Esophagus squamous epithelium (tissue), 5 donors: ENCODE data around the gene SPACA4. TPM values are rescaled to one million over a fixed set of nuclear protein-coding genes. Genes with fewer than 3 reads are reported as not detected.

Experiments
- DNase-seq: peaks from one replicate; lab custom pipeline; 2025; lab: John Stamatoyannopoulos, UW
- H3K27ac ChIP-seq, 4 donors: fragments of 200-600 bp; sonication (generic); one replicate each; pipeline ENCODE4 v1.5.1; 2016 to 2019; ENCODE audit warnings: mild to moderate bottlenecking in 1 of 4
- H3K27me3 ChIP-seq, 4 donors: fragments of 200-600 bp; sonication (generic); 1 replicate in 3 of 4; 2 replicates in 1 of 4; pipeline versions ENCODE4 v1.5.1 to v1.6.0; 2017 to 2021; ENCODE audit warnings: antibody characterized with exemption in 1 of 4
- H3K36me3 ChIP-seq, 3 donors: fragments of 200-600 bp; sonication (generic); one replicate each; pipeline ENCODE4 v1.5.1; 2016 to 2019
- H3K4me1 ChIP-seq, 3 donors: fragments of 200-600 bp; sonication (generic); one replicate each; pipeline ENCODE4 v1.5.1; 2017 to 2019
- H3K4me3 ChIP-seq, 4 donors: fragments of 200-600 bp; sonication (generic); 1 replicate in 3 of 4; 2 replicates in 1 of 4; pipeline ENCODE4 v1.5.1; 2016 to 2019; ENCODE audit warnings: mild to moderate bottlenecking in 2 of 4, moderate library complexity in 1 of 4
- H3K9me3 ChIP-seq, 3 donors: fragments of 200-600 bp; sonication (generic); one replicate each; pipeline ENCODE4 v1.5.1; 2016 to 2019
- CTCF ChIP-seq, 6 experiments: fragments of 450-650 bp in 4 of 6; fragments of 200-600 bp in 2 of 6; sonication (generic) in 2 of 6; IDR thresholded peaks; one replicate each; pipeline ENCODE4 v1.5.1; 2016 to 2019; ENCODE audit warnings: antibody characterized with exemption in 6 of 6, mild to moderate bottlenecking in 4 of 6, moderate library complexity in 4 of 6
- POLR2A ChIP-seq, 4 donors: fragments of 450-650 bp; IDR thresholded peaks; one replicate each; pipeline ENCODE4 v1.6.1; 2017; ENCODE audit warnings: antibody characterized with exemption in 4 of 4, mild to moderate bottlenecking in 4 of 4, moderate library complexity in 3 of 4
- WGBS, 2 donors: methylation state at CpG; one replicate each; pipeline ENCODE4 v1.1.5; 2018; 5-methylcytosine and 5-hydroxymethylcytosine counted together
- intact Hi-C: fragments of 100-400 bp; cut with DNase I; formaldehyde crosslinking; loops from one replicate; pipeline ENCODE4 v1.15.0; 2022
- total RNA-seq, 4 donors: library from RNA; depleted of rRNA; stranded (reverse); fragments of >200 nt; gene quantifications; one replicate each; pipeline ENCODE4 v1.1.0, GENCODE V29; 2016
- donor health status: DM: yes; HTN: yes; CAD: no.

SPACA4 gene
- total RNA-seq, 4 donors from 2014 or later = 1.3 to 1.7 (median 1.4) TPM; not detected in 1

GRCh38 chr19:48624067-48624594, 17.6 kb downstream of the SPACA4 start:
- no peak for TF ChIP-seq POLR2A (IDR thresholded peaks at IDR 0.05)
- TF ChIP-seq CTCF (IDR thresholded peaks at IDR 0.05) = peak in 1 of 6 experiments; percentile 20
- H3K4me3 ChIP-seq = peak overlapping the region; percentile 23 to 71 (median 46)
- H3K36me3 ChIP-seq = peaks cover 0 to 23% (median 0%) of the 10 kb centered on the region in 3 donors
- 1 to 4% methylated on average over 8 to 12 of the region's 40 CpGs for WGBS, 2 donors
- H3K27me3 ChIP-seq = no peaks in the 10 kb centered on the region
- no peaks in the 10 kb centered on the region for H3K9me3 ChIP-seq
- DNase-seq = peak; percentile 82
- intact Hi-C loops = no loop called here
- H3K27ac ChIP-seq = peak overlapping the region; percentile 75 to 91 (median 88)
- H3K4me1 ChIP-seq = peaks cover 25 to 87% (median 40%) of the 10 kb centered on the region in 3 donors

GRCh38 chr19:48624791-48625723, 18.5 kb downstream of the SPACA4 start:
- H3K27ac ChIP-seq = peak overlapping the region; percentile 75 to 91 (median 88)
- H3K4me1 ChIP-seq = peaks cover 24 to 90% (median 35%) of the 10 kb centered on the region in 3 donors
- intact Hi-C loops = no loop called here
- DNase-seq = no peak
- no peaks in the 10 kb centered on the region for H3K27me3 ChIP-seq
- no peak for TF ChIP-seq CTCF (IDR thresholded peaks at IDR 0.05)
- no peak for TF ChIP-seq POLR2A (IDR thresholded peaks at IDR 0.05)
- WGBS, 2 donors = 50% methylated on average over 20 to 22 of the region's 24 CpGs
- H3K4me3 ChIP-seq = peak overlapping the region in 3 of 4 donors; percentile 44 to 71 (median 48)
- no peaks in the 10 kb centered on the region for H3K9me3 ChIP-seq
- peaks cover 0 to 32% (median 0%) of the 10 kb centered on the region in 3 donors for H3K36me3 ChIP-seq

- TF ChIP-seq CTCF (IDR thresholded peaks at IDR 0.05) = no peak
- TF ChIP-seq POLR2A (IDR thresholded peaks at IDR 0.05) = no peak
- DNase-seq = no peak
- H3K36me3 ChIP-seq = peaks cover 0 to 41% (median 0%) of the 10 kb centered on the region in 3 donors
- H3K4me1 ChIP-seq = peaks cover 29 to 90% (median 39%) of the 10 kb centered on the region in 3 donors
- no peaks in the 10 kb centered on the region for H3K9me3 ChIP-seq
- intact Hi-C loops = no loop called here
- no peak overlapping the region for H3K4me3 ChIP-seq
- WGBS, 2 donors = 91% methylated on average over 9 of the region's 30 CpGs; no CpG with 5 or more reads in 1 of the 2 donors
- peak overlapping the region in 2 of 4 donors; percentile 88 to 91 for H3K27ac ChIP-seq
- H3K27me3 ChIP-seq = no peaks in the 10 kb centered on the region
These were observed 19.4 kb downstream of the SPACA4 start for GRCh38 chr19:48625891-48626327.

DNA sequence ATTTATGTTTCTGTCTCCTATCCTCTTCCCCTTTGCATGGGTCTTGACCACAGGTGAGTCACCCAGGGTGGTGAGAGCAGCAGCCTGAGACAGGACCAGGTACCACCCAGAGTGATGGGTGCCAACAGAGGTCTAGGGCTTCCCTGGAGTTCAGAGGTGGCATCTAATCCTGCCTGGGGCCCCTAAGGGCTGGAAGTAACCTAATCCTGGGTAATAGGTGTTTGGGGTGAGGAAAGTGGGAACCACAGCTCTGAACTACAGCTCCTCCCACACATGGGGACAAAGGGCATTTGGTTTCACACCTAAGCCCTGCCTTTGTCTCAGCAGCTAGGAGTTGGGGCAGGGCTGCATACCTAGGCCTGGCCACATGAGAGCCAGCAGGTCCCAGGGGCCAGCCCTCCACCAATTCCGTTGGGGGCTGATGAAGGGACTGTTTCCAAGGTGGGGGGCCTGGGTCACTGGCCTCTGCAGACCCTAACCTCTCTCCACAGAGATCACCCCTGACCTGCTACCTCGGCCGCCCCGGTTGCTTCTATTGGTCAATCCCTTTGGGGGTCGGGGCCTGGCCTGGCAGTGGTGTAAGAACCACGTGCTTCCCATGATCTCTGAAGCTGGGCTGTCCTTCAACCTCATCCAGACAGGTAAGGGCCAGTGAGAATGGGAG, 20.8 kb downstream of the SPACA4 start:
- Histone ChIP-seq H3K36me3 (peaks cover 0 to 48% (median 0%) of the 10 kb centered on the region in 3 donors), H3K4me1 (peaks cover 33 to 90% (median 42%) of the 10 kb centered on the region in 3 donors), H3K9me3 (no peaks in the 10 kb centered on the region), H3K27me3 (no peaks in the 10 kb centered on the region), H3K4me3 (no peak overlapping the region), H3K27ac (peak overlapping the region; percentile 4 to 84 (median 52))
- TF ChIP-seq CTCF (IDR thresholded peaks at IDR 0.05) (no peak), POLR2A (IDR thresholded peaks at IDR 0.05) (no peak)
- 60 to 96% methylated on average over 2 to 4 of the region's 6 CpGs for WGBS, 2 donors
- intact Hi-C loops = no loop called here
- no peak for DNase-seq
